H1 (cell line): ENCODE data around the gene FOSL2. TPM values are rescaled to one million over a fixed set of nuclear protein-coding genes. Genes with fewer than 3 reads are reported as not detected.
A peak's percentile ranks its signal among the peaks of the same experiment; 100 is the strongest.

Source experiments
- FOSL1 ChIP-seq: IDR thresholded peaks from 2 replicates; pipeline ENCODE4 v1.6.1; 2011; ENCODE audit warnings: mild to moderate bottlenecking, low read depth, low read length, moderate library complexity; ENCODE audit not compliant: insufficient read depth
- PHF8 ChIP-seq: fragments of 200-600 bp; sonication (generic); conservative IDR thresholded peaks from 2 replicates; pipeline ENCODE4 v1.7.1; 2012; ENCODE audit warnings: low read depth, mild to moderate bottlenecking, inconsistent platforms, low read length, moderate library complexity
- POLR2A ChIP-seq, 2 experiments: IDR thresholded peaks; 1 replicate in 1 of 2; 2 replicates in 1 of 2; pipeline ENCODE4 v1.6.1; 2011; ENCODE audit warnings: low read depth in 2 of 2, low read length in 2 of 2, mild to moderate bottlenecking in 2 of 2; ENCODE audit errors: control extremely low read depth in 1 of 2
- SIX5 ChIP-seq: IDR thresholded peaks from 2 replicates; pipeline ENCODE4 v1.6.1; 2011; ENCODE audit warnings: mild to moderate bottlenecking, low read depth, low read length
- YY1 ChIP-seq: IDR thresholded peaks from 2 replicates; pipeline ENCODE4 v1.6.1; 2011; ENCODE audit warnings: low read depth, mild to moderate bottlenecking, low read length
- polyA plus RNA-seq, 7 experiments: library from polyadenylated mRNA; depleted of rRNA in 3 of 7; stranded (reverse) in 5 of 7; unstranded in 2 of 7; fragments of >200 nt in 5 of 7; fragments of 200-250 nt in 2 of 7; gene quantifications; 1 replicate in 5 of 7; 2 replicates in 1 of 7; 4 replicates in 1 of 7; pipeline versions ENCODE4 v1.2.1 to v1.2.3, GENCODE V29; 2011 to 2013; ENCODE audit warnings: missing spikeins in 2 of 7, mixed read lengths in 2 of 7
- total RNA-seq: library from RNA; stranded (reverse); fragmentation: NEBNext Ultra II Directional; extraction: Animal tissue kit (Norgen Biotek cat#: 25700); gene quantifications from 2 replicates; pipeline ENCODE4 v1.2.1, GENCODE V29; 2021
- TF ChIP-seq, protein P1 (sequence below): IDR thresholded peaks from 2 replicates; pipeline ENCODE4 v1.6.1; 2012; ENCODE audit warnings: inconsistent platforms

The FOSL2 gene
- total and polyA plus RNA-seq, 2 of the 8 experiments (the other 6 are each of a cell fraction or from before 2014, with no cell fraction given): 1.5 to 4.5 TPM

DNA sequence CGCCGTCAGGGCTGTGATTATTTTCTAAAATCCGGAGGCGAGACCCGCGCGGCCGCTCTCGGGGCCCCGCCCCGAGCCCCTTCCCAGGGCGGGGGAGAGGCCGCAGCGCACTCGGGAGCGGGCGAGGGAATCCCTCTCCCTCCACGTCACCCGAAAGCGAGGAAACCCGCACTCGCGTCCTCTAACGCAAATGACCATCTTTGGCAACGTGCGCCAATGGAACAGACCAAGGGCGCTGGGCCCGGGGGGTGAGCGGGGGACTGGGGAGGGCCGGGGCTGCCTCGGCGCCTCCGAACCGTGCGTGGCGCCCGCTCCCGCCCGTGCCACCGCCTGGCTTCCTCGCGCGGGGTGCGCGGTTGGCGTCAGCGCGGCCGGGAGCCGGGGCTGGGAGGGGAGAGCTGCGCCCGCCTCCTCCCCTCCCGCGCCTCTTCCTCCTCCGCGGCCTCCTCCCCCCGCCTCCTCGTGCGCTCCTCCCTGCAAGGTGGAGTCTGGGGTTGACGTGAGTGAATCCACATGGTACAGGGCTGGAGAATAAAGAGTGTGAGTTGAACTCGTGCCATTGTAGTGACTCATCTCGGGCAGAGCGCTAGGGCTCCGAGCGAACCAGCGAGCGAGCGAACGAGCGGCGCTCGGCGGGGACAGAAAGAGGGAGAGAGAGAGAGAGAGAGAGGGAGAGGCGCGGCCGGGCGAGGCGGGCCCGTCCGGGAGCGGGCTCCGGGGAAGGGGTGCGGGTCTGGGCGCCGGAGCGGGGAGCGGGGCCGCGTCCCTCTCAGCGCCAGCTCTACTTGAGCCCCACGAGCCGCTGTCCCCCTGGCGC, at the start of gene FOSL2 (continued):
- no peak for TF ChIP-seq SIX5
- TF ChIP-seq, protein P1, sequence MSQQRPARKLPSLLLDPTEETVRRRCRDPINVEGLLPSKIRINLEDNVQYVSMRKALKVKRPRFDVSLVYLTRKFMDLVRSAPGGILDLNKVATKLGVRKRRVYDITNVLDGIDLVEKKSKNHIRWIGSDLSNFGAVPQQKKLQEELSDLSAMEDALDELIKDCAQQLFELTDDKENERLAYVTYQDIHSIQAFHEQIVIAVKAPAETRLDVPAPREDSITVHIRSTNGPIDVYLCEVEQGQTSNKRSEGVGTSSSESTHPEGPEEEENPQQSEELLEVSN: peak; percentile 41; the same call in 1 of the 2 replicates
- peak; percentile 63 for TF ChIP-seq PHF8
- TF ChIP-seq POLR2A (IDR thresholded peaks at IDR 0.05; ENCODE audit: control extremely low read depth in 1 of 2, low read depth in 2 of 2, low read length in 2 of 2): peak in 1 of 2 experiments; percentile 21; a peak in 1 of 3 replicates
- no peak for TF ChIP-seq YY1
- no peak for TF ChIP-seq FOSL1
- TF ChIP-seq, all 59 proteins: peak for 18
